GM12892 (cell line): ENCODE results near the gene TMEM236.

Experiments
- POLR2A ChIP-seq: IDR thresholded peaks from 2 replicates; pipeline ENCODE4 v1.6.1; 2011; ENCODE audit warnings: low read depth, low read length, control low read depth
- POLR2AphosphoS5 ChIP-seq: IDR thresholded peaks from 2 replicates; pipeline ENCODE4 v1.6.1; 2011; ENCODE audit warnings: low read depth, low read length, control low read depth
- TAF1 ChIP-seq: IDR thresholded peaks from 2 replicates; pipeline ENCODE4 v1.6.1; 2011; ENCODE audit warnings: low read depth, mild to moderate bottlenecking, control low read depth, low read length, borderline replicate concordance

DNA sequence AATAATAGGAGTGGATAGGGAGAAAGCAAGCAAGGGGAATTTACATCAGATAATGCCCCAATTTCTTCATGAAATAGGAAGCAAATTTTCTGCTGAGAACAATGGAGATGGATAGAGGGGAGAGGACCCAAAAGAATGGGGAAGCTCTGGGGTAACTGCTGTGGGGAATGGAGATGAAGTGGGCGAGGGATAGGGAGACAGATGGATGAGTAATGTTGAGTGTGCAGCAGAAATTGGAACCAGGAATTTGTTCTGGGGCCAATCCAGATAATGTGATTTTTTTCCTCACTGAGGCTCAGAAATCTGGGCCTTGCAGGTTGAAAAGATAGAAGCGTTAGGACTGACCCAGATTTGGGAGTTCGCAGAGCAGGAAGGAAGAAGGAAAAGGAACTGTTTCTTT is 32.7 kb downstream of the TMEM236 start:
- TF ChIP-seq POLR2A (no peak), TAF1 (no peak), POLR2AphosphoS5 (no peak)
